Effector memory CD8-positive, alpha-beta T cell (primary cell): ENCODE measurements around the gene FHL3.

Experiments
- ATAC-seq: fragments of 150-1000 bp; cut with Tn5 transposase; replicated peaks from 2 replicates; pipeline ENCODE4 v1.10.0; 2021; ENCODE audit warnings: mild to moderate bottlenecking, moderate library complexity
- DNase-seq, 3 experiments: peaks; one replicate each; pipeline ENCODE4 v3.0.0; 2021
- H3K27ac Mint-ChIP-seq, 2 donors: one replicate each; pipeline ENCODE4 v1.8.0; 2022; ENCODE audit warnings: mild to moderate bottlenecking in 2 of 2, mixed read lengths in 2 of 2, moderate library complexity in 2 of 2
- H3K27me3 Mint-ChIP-seq, 2 donors: one replicate each; pipeline ENCODE4 v1.8.0; 2022; ENCODE audit warnings: mixed read lengths in 2 of 2
- H3K36me3 Mint-ChIP-seq: one replicate; pipeline ENCODE4 v1.8.0; 2022; ENCODE audit warnings: mild to moderate bottlenecking, moderate library complexity, mixed read lengths; ENCODE audit not compliant: insufficient read depth
- H3K4me1 Mint-ChIP-seq, 2 donors: one replicate each; pipeline ENCODE4 v1.8.0; 2022; ENCODE audit warnings: low read depth in 2 of 2, mixed read lengths in 2 of 2
- H3K4me3 Mint-ChIP-seq, 2 donors: one replicate each; pipeline ENCODE4 v1.8.0; 2022; ENCODE audit warnings: mild to moderate bottlenecking in 2 of 2, mixed read lengths in 2 of 2, moderate library complexity in 2 of 2
- H3K9me3 Mint-ChIP-seq, 2 donors: one replicate each; pipeline ENCODE4 v1.8.0; 2022; ENCODE audit warnings: mixed read lengths in 2 of 2

The FHL3 gene

GRCh38 chr1:38028671-38029070, 23.4 kb upstream of the FHL3 start:
- H3K27me3 Mint-ChIP-seq = no peaks in the 10 kb centered on the region
- H3K4me3 Mint-ChIP-seq = peak overlapping the region in 1 of 2 donors; percentile 20
- H3K4me1 Mint-ChIP-seq = peaks cover 36 to 37% of the 10 kb centered on the region in 2 donors
- H3K36me3 Mint-ChIP-seq = peaks cover 27% of the 10 kb centered on the region
- no peak for ATAC-seq
- H3K27ac Mint-ChIP-seq = peak overlapping the region; percentile 89 to 93
- no peaks in the 10 kb centered on the region for H3K9me3 Mint-ChIP-seq
- DNase-seq = no peak

- peaks cover 36 to 37% of the 10 kb centered on the region in 2 donors for H3K4me1 Mint-ChIP-seq
- peak; percentile 60 for ATAC-seq
- no peak for DNase-seq
- H3K9me3 Mint-ChIP-seq = no peaks in the 10 kb centered on the region
- H3K4me3 Mint-ChIP-seq = no peak overlapping the region
- peak overlapping the region; percentile 89 to 93 for H3K27ac Mint-ChIP-seq
- H3K36me3 Mint-ChIP-seq = peaks cover 32% of the 10 kb centered on the region
- no peaks in the 10 kb centered on the region for H3K27me3 Mint-ChIP-seq
Measured at GRCh38 chr1:38028105-38028591, 22.8 kb upstream of the FHL3 start.

GRCh38 chr1:38027201-38028104, 22.1 kb upstream of the FHL3 start:
- H3K27me3 Mint-ChIP-seq = no peaks in the 10 kb centered on the region
- ATAC-seq (no peak), DNase-seq (no peak)
- H3K4me1 Mint-ChIP-seq = peaks cover 36 to 37% of the 10 kb centered on the region in 2 donors
- no peak overlapping the region for H3K4me3 Mint-ChIP-seq
- H3K9me3 Mint-ChIP-seq = no peaks in the 10 kb centered on the region
- H3K36me3 Mint-ChIP-seq = peaks cover 39% of the 10 kb centered on the region
- H3K27ac Mint-ChIP-seq = peak overlapping the region; percentile 89 to 93

DNA sequence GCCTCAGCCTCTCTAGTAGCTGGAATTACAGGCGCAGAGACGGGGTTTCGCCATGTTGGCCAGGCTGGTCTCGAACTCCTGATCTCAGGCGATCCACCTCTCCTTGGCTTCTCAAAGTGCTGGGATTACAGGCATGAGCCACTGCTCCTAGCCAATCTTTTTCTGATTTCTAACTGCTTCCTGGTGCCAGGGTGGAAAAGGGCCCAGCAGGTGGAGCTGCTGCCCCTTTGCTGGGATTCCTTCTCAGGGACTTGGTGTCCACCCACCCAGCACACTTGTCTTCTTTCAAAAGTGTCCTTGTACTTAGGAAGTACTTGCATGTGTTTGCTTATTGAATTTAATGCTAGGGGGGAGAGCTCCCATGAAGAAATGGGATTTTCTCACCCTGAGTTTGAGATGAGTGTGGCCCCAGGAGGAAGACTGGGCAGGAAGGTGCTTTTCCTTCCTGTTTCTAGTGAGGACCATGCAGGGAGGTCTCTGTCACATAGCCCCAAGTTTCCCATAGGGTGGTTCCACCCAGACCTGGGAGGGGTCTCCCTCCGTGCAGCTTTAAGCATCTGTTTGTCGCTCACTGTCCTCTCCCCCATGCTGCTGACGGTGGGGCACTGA, 21.4 kb upstream of the FHL3 start:
- Mint-ChIP-seq H3K4me3 (no peak overlapping the region), H3K9me3 (no peaks in the 10 kb centered on the region), H3K27ac (peak overlapping the region in 1 of 2 donors; percentile 51), H3K36me3 (peaks cover 46% of the 10 kb centered on the region), H3K27me3 (no peaks in the 10 kb centered on the region), H3K4me1 (peaks cover 36 to 37% of the 10 kb centered on the region in 2 donors)
- DNase-seq (peak in 1 of 3 experiments; percentile 25), ATAC-seq (no peak)

GRCh38 chr1:38025664-38026063, 20.4 kb upstream of the FHL3 start:
- no peak for ATAC-seq
- peaks cover 53% of the 10 kb centered on the region for H3K36me3 Mint-ChIP-seq
- H3K4me3 Mint-ChIP-seq = no peak overlapping the region

GRCh38 chr1:38025233-38025632, 19.9 kb upstream of the FHL3 start:
- Mint-ChIP-seq H3K36me3 (peaks cover 56% of the 10 kb centered on the region), H3K27me3 (no peaks in the 10 kb centered on the region)

More at GRCh38 chr1:38025664-38026063, 20.4 kb upstream of the FHL3 start:
- Mint-ChIP-seq H3K27ac (no peak overlapping the region), H3K9me3 (no peaks in the 10 kb centered on the region), H3K27me3 (no peaks in the 10 kb centered on the region), H3K4me1 (peaks cover 32 to 36% of the 10 kb centered on the region in 2 donors)
- no peak for DNase-seq

GRCh38 chr1:38022810-38023209, 17.5 kb upstream of the FHL3 start:
- H3K4me3 Mint-ChIP-seq = no peak overlapping the region

More at GRCh38 chr1:38025233-38025632, 19.9 kb upstream of the FHL3 start:
- Mint-ChIP-seq H3K4me1 (peaks cover 27 to 32% of the 10 kb centered on the region in 2 donors), H3K4me3 (no peak overlapping the region), H3K9me3 (no peaks in the 10 kb centered on the region), H3K27ac (no peak overlapping the region)
- no peak for DNase-seq
- ATAC-seq = no peak

DNA sequence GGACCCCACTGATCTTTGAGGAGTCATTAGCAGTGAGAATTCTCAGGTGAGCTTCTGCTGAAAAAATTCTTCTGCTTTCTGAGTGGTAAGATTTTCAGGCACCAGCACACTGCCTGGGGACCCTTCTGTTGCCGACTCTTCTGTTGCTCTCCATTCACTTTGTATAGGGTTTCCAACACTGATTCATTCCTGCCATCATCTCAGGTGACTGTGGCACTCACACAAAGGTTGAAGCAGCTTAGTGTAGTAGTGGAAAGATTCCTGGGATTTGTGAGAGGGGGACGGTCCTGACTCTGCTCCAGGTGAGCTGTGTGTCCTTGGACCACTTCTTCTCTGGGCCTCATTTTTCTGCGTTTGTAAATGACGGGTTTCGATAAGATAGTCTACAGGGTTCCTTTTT, 16.7 kb upstream of the FHL3 start:
- Mint-ChIP-seq H3K36me3 (peaks cover 84% of the 10 kb centered on the region), H3K4me3 (no peak overlapping the region), H3K27ac (no peak overlapping the region), H3K27me3 (no peaks in the 10 kb centered on the region), H3K4me1 (peaks cover 4 to 5% of the 10 kb centered on the region in 2 donors), H3K9me3 (no peaks in the 10 kb centered on the region)
- ATAC-seq = no peak
- DNase-seq = no peak

More at GRCh38 chr1:38022810-38023209, 17.5 kb upstream of the FHL3 start:
- H3K27me3 Mint-ChIP-seq = no peaks in the 10 kb centered on the region
- no peak overlapping the region for H3K27ac Mint-ChIP-seq
- H3K9me3 Mint-ChIP-seq = no peaks in the 10 kb centered on the region
- peaks cover 8 to 12% of the 10 kb centered on the region in 2 donors for H3K4me1 Mint-ChIP-seq
- DNase-seq = no peak
- H3K36me3 Mint-ChIP-seq = peaks cover 76% of the 10 kb centered on the region
- ATAC-seq = no peak

DNA sequence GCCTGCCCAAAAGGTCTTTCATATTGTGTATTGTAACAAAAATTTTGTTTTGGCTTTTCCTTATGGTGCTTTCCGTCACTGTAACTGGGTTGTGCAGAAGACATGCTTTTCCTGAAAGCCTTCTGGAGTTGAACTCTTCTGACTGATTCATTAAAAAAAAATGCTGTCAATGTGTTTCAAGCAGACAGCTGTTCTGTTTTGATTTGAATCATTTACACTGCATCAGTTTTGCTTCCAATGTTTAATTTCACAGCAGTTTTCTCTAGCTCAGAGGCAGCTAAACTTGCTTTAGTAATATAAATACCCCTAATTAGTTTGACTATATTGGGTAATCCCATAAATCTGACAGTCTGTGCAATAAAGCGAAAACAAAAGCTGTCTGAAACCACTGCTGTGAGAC, 15.1 kb upstream of the FHL3 start:
- no peaks in the 10 kb centered on the region for H3K9me3 Mint-ChIP-seq
- H3K4me3 Mint-ChIP-seq = no peak overlapping the region
- DNase-seq = no peak
- ATAC-seq = no peak
- no peaks in the 10 kb centered on the region for H3K27me3 Mint-ChIP-seq
- no peak overlapping the region for H3K27ac Mint-ChIP-seq
- peaks cover 86% of the 10 kb centered on the region for H3K36me3 Mint-ChIP-seq
- peaks cover 3% of the 10 kb centered on the region in 2 donors for H3K4me1 Mint-ChIP-seq

DNA sequence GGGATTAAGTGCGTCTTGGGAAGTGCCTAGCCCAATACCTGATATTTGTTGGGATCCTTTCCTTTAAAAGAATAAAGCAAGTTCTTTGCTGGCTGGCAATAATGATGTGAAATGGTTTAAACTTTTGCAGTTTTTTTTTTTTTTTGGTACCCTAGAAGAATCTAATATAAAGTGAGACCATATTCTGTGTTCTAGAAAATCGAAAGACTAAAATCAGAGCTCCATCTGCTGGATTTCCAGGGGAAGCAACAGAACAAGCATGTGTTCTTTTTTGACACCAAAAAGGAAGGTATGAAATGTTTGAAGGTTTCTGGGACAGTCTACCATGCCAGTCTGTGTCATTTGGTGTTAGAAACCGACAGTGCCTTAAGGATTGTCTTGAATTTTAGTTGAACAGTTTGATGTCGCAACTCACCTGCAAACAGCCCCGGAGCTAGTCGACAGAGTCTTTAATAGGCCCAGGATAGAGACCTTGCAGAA, 13.6 kb upstream of the FHL3 start:
- Mint-ChIP-seq H3K27ac (no peak overlapping the region), H3K9me3 (no peaks in the 10 kb centered on the region), H3K27me3 (no peaks in the 10 kb centered on the region), H3K4me1 (peaks cover 6 to 8% of the 10 kb centered on the region in 2 donors), H3K36me3 (peaks cover 71% of the 10 kb centered on the region), H3K4me3 (no peak overlapping the region)
- DNase-seq = no peak
- peak; percentile 66 for ATAC-seq

DNA sequence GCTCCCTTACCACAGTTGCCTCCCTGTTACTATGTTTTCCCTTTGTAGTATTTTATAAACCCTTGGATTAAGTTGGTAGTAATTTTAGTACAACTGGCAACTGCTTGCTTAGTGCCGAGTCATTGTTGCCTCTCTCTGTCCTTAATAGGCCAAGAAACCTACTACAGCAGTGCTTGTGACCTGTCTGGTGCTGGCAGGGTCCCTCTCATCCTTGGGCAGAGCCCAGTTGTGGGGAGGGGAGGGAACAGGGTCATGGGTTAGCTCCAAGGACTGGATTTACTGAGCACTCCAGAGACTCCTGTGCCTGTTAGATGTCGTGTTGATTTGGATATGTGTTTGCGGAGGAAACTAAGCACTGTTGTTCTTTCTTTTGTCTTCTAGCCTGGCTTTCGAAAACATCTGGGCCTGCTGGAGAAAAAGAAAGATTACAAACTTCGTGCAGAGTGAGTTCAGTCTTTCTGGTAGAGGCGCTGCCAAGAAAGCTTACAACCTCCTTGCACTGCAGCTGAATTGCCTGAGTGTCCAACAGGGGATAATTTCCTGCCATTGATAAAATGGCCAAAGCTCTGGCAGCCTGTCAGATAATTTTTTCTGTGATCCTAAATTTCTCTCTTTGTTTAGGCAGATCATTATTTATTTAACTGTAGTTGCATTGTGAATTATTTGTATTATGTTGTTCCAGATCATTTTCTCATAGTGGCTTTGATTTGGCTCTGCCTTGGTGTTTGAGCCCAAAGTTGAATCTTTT, 10.8 kb upstream of the FHL3 start:
- Mint-ChIP-seq H3K36me3 (peaks cover 53% of the 10 kb centered on the region), H3K4me1 (peaks cover 24 to 30% of the 10 kb centered on the region in 2 donors)

DNA sequence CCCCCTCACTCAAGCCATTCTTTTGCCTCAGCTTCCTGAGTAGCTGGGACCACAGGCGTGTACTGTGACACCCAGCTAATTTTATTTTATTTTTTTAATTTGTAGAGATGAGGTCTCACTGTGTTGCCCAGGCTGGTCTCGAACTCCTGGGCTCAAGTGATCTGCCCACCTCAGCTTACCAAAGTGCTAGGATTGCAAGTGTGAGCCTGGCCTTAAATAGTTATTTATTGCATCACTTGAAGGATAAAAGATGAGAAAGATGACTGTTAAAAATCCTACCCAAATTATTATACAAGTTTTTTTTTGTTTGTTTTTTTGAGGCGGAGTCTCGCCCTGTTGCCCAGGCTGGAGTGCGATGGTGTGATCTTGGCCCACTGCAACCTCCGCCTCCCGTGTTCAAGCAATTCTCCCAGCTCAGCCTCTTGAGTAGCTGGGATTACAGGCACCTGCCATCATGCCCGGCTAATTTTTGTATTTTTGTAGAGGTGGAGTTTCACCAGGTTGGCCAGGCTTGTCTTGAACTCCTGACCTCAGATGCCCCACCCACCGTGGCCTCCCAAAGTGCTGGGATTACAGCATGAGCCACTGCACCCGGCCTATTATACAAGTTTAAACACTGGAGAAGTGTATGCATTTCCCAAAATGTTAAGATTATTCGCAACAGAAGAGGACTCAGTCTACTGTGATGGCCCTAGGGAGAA, 9.6 kb upstream of the FHL3 start:
- Mint-ChIP-seq H3K4me1 (peaks cover 24 to 32% of the 10 kb centered on the region in 2 donors), H3K4me3 (no peak overlapping the region), H3K9me3 (no peaks in the 10 kb centered on the region), H3K27me3 (no peaks in the 10 kb centered on the region), H3K36me3 (peaks cover 46% of the 10 kb centered on the region), H3K27ac (no peak overlapping the region)
- DNase-seq = no peak
- no peak for ATAC-seq

More for the DNA sequence above, 10.8 kb upstream of the FHL3 start:
- H3K27ac Mint-ChIP-seq = peak overlapping the region in 1 of 2 donors; percentile 25
- no peak for DNase-seq
- no peaks in the 10 kb centered on the region for H3K27me3 Mint-ChIP-seq
- no peak for ATAC-seq
- H3K4me3 Mint-ChIP-seq = no peak overlapping the region
- no peaks in the 10 kb centered on the region for H3K9me3 Mint-ChIP-seq
